Lung microvascular endothelial cell (primary cell): Measurements from ENCODE around the gene ACER3. TPM values are rescaled to one million over a fixed set of nuclear protein-coding genes. Genes with fewer than 3 reads are reported as not detected.
"Not testable (repeated sequence)": the region's sequence is repeated elsewhere in the genome, so short reads cannot be mapped to it uniquely, and the experiment has no call there.

Experiments
- DNase-seq, 2 donors: peaks; one replicate each; pipeline versions ENCODE4 v3.0.0 to v3.0.0-alpha.2; 2010; ENCODE audit warnings: low read depth in 2 of 2
- total RNA-seq: library from RNA; depleted of rRNA; stranded (reverse); fragments of >200 nt; gene quantifications from 2 replicates; pipeline ENCODE4 v1.2.1, GENCODE V29; 2014

The ACER3 gene
- total RNA-seq, 1 donor from 2014 or later: 13.5 TPM

- DNase-seq: no peak
These were observed 129.9 kb downstream of the ACER3 start for GRCh38 chr11:76990628-76991027.

DNA sequence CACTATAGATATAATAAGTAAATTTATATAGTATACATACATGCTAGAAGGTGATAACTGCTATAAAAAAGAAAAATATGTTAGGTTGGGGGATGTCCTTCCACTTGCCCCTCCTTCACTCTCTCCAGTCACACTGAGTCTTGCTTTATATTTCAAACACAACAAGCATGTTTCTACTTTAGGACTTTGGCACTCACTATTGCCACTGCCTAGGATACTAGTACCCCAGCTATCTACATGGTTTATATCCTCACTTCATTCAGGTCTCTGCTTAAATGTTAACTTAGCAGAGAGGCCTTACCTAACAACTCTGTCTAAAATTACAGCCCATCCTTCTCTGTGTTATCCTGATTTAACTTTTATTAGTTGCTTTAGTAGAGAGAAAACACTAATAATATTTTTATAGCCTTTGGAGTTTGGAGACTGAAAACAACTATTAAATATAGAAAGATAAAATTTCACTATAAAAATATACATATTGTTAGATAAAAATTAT is 134.4 kb downstream of the ACER3 start:
- no peak for DNase-seq

GRCh38 chr11:76997512-76997911 is 136.8 kb downstream of the ACER3 start:
- DNase-seq: no peak

DNA sequence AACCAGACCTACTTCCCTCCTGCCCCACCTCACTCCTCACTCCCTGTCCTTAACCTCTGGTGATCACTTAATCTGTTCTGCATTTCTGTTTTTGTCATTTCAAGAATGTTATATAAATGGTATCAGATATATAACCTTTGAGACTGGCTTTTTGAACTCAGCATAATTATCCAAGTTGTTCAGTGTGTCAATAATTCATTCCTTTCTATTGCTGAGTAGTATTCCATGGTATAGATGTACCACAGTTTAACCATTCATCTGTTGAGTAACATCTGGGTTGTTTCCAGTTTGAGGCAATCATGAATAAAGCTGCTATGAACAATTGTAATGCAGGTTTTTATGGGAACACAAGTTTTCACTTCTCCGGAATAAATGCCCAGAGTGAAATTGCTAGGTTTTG is 138.9 kb downstream of the ACER3 start:
- no peak for DNase-seq

DNA sequence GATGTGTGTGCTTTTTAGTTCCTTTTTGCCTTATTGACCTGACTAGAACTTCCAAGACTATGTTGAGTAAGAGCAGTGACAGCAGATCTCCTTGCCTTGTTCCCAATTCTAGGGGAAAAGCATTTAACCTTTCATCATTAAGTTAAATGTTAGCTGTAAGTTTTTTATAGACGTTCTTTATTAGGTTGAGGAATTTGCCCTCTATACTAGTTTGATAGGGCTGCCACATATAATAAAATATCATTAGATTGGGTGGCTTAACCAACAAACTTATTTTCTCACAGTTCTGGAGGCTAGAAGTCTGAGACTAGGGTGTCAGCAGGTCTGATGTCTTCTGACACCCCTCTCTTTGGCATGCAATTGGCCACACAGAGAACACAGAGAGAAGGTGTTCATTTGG is 140.9 kb downstream of the ACER3 start:
- DNase-seq: no peak

DNA sequence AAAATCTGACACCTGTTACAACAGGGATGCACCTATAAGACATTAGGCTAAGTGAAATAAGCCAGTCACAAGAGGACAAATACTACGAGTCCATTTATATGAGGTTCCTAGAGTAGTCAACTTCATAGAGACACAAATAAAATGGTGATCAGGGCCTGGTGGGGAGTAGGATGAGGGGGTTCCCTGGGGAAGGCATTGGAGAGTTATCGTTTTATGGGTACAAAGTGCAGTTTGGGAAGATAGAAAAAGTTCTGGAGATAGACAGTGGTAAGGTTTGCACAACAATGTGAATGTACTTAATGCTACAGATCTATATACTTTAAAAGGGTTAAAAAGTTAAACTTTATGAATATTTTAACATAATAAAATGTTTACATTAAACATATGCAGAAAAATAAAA is 142.1 kb downstream of the ACER3 start:
- DNase-seq: no peak

DNA sequence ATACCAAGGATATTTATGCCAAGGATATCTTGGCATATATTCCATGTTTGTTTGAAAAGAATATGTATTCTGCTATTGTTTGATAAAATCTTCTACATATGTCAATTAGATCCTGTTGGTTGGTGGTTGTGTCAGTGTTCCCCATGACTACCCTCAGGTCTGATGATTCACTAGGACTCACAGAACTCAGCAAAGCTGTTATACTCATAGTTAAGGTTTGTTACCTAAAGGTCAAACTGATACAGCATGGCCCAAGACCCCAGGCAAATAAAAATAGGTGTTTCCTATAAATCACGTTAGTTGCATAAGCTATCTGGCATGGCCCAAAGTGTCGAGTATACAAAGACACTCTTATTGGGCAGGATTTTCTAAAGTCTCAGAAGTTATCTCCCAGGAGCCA is 143.2 kb downstream of the ACER3 start:
- peak in 1 of 2 donors; percentile 24 for DNase-seq

DNA sequence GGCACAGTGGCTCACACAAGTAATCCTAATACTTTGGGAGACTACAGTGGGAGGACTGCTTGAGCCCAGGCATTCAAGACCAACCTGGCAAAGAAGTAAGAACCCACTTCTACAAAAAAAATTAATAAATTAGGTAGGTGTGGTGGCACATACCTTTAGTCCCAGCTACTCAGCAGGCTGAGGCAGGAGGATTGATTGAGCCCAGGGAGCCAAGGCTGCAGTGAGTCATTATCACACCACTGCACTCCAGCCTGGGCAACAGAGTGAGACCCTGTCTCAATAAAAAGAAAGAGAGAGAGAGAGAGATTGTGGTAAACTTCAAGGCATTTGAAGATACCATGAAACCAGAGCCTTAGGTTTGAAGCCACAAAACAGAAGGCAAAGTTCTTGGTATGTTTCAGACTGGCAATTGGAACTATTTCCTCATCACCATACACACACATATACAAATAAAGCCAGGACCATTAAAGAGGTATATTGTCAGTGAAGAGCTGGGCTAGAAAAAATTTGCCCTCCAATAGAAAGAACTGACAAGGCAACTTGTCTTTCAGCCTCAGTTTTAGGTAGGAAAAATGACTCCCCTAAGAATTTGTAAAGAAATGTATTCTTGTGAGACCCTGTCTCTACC is 148.9 kb downstream of the ACER3 start:
- no peak for DNase-seq

GRCh38 chr11:77014669-77015068 is 154.0 kb downstream of the ACER3 start:
- DNase-seq: no peak

DNA sequence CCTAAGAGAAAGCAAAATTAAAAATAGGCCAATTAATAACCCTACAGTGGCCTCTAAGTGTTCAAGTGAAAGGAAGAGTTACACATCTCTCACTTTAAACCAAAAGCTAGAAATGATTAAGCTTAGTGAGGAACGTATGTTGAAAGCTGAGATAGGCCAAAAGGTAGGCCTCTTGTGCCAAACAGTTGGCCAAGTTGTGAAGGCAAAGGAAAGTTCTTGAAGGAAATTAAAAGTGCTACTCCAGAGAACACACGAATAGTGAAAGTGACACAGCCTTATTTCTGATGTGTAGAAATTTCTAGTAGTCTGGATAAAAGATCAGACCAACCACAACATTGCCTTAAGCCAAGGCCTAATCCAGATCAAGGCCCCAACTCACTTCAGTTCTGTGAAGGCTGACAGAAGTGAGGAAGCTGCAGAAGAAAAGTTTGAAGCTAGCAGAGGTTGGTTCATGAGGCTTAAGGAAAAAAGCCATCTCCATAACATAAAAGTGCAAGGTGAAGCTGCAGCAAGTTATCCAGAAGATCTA is 157.7 kb downstream of the ACER3 start:
- DNase-seq: not testable (repeated sequence)

- DNase-seq: peak; percentile 20 to 73
These were observed 159.4 kb downstream of the ACER3 start for GRCh38 chr11:77019976-77020595.

DNA sequence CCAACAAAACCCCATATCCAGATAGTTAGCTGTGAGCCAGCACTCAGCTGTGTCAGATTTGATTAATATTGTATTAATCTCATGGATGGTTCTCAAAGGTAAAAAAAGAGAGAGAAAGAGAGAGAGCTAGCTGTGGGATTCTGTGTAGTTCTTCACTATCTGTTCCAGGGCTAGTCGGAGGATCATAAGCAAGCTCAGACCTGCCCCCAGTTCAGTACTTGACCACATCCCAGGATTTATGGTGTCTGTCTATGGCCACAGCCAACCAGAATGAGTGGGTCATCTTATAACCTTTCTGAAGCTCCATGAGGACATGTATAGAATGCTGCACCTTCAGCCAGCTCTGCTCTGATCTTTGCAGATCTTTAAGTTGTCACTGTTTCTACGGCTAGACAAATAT is 160.0 kb downstream of the ACER3 start:
- DNase-seq: no peak

DNA sequence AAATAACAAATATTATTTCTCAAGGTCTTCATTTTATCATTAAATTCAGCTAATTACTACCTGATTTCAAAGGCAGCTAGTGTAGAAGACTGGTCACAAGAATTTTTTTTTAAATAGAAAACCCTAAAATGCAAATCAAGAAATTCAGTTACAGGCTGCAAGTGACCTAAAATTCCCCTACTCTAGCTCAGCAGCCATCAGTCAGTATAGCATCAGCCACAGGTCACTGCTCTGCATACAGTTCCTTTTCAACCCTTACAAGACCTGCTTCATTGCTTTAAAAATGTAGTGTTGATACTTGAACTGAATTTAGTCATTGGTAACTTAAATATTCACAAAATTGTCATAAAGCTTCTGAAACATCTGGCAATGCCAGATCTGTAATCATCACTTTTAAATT is 164.0 kb downstream of the ACER3 start:
- no peak for DNase-seq

DNA sequence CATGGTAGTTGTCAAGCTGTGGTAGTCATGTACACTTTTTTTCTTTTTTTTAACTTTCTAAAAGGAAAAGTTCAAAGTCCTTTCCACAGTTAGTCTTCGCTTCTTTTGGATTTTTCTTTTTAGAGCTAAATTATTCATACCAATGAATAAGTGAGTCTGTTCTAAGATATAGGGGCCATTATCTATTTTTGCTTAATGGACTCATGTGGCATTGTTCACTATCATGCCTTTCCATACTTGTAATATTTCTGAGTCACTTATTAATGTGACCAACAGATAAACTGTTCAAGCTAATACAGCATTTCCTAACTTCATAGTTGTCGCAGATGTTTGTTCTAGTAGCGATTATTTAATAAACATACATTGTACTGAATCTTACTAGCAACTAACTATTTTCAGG is 165.5 kb downstream of the ACER3 start:
- no peak for DNase-seq

DNA sequence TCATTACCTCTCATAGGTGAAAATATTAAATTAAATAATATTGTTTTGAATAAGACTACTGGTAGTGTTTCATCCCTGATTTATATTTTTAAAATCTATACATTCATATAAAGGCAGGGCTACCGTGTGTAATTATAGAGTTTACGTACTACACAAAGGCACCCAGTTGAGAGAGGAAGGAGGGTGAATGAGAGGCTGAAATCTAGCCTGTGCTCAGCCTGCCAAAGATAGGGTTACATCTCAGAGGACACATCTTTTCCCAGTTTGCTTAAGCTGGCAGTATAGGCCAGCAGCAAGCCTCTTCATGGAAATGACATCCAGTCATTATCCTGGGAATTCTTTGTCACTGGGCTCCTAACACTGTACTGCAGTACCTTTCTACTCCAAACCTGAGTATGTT is 166.0 kb downstream of the ACER3 start:
- DNase-seq: no peak

- no peak for DNase-seq
These were observed 166.6 kb downstream of the ACER3 start for GRCh38 chr11:77027275-77027674.

DNA sequence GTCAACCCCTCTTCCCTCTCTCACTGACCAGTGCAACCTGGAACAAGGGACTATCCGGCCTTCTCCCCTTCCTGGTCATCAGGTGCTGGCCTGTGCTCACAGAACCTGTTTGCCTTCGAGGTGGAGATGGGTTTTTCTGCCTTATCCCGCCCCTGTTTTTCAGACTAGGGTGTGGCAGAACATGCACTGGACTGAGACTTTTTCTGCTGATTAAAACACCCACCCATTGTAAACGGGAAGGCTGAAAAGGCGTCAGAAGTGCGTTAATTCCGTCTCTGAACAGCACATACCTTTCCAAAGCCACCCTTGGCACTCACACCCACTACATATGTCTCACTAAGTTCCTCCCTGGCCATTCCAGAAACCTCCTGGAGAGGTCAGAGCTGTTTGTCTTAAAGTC is 169.1 kb downstream of the ACER3 start:
- DNase-seq: no peak

DNA sequence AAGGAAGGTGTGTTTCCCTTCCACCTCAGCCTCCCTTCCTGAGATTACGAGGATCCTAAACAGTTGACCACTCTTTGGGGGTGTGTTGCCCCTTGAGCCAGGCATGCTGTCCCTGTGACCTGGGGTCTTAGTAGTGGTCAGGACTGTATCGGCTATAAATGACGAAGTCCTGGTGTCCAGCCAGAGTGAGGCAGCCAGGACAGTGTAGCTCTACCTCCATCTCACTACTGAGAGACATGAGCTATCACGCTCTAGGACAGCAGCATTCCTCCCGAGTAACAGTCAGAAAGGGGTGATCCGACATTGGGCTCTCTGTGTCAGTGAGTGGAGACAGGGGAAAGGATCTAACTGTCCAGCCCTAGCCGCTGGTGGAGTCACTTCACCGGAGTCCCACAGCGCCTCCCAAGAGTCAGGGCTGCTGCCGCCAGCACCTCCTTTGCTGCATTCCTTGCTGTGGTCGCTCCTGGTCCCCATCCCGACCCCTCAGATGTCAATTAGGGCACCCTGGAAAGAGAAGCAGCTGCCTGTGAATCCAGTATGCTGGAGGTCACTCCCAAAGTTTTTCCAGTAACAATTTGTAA is 170.2 kb downstream of the ACER3 start:
- DNase-seq: no peak

DNA sequence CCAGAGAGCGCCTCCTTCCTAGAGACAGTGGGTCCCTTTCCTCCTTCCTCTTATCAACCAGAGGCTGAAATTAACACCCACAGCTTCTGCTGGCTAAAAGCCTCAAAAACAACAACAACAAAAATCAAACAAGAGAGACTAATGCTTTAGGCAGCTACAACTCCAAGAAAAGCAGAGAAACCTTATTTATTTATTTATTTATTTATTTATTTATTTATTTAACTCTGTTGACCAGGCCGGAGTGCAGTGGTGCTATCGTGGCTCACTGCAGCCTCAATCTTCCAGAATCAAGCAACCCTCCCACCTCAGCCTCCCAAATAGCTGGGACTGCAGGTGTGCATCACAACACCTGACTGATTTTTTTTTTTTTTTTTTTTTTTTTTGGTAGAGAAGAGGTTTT is 170.9 kb downstream of the ACER3 start:
- no peak for DNase-seq

DNA sequence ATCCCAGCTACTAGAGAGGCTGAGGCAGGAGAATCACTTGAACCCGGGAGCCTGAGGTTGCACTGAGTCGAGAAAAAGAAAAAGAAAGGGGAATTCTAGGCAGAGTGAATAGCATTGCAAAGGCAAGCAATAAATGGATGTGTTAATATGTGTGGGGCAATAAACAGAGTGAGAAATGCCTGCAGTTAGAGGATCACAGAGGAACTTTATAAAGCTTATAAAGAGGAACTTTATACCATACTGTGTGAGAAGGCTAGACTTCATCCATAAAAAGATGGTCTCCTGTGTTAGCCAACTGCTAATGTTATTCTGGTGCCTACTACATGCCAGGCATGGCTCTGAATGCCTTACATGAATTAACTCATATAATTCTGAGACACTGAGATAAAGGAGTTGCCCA is 174.3 kb downstream of the ACER3 start:
- DNase-seq: no peak

GRCh38 chr11:77035580-77035979 is 174.9 kb downstream of the ACER3 start:
- DNase-seq: peak in 1 of 2 donors; percentile 19

GRCh38 chr11:77036398-77036797 is 175.7 kb downstream of the ACER3 start:
- no peak for DNase-seq

- no peak for DNase-seq
These were observed 176.3 kb downstream of the ACER3 start for GRCh38 chr11:77037057-77037456.
